ENCODE results near the gene PPM1E. TPM values are rescaled to one million over a fixed set of nuclear protein-coding genes. Genes with fewer than 3 reads are reported as not detected.
A peak's percentile ranks its signal among the peaks of the same experiment; 100 is the strongest.

Gene PPM1E
- total RNA-seq, 1 donor from 2014 or later, result 55.1 TPM

GRCh38 chr17:58997756-58998553 is 242.3 kb downstream of the PPM1E start:
- no peak for DNase-seq

- DNase-seq, result no peak
Measured at GRCh38 chr17:58998871-58999270, 243.2 kb downstream of the PPM1E start.

- DNase-seq, result no peak
Measured at GRCh38 chr17:58999500-58999899, 243.8 kb downstream of the PPM1E start.

GRCh38 chr17:59000022-59000421 is 244.4 kb downstream of the PPM1E start:
- DNase-seq, result no peak

GRCh38 chr17:59001158-59001814 is 245.6 kb downstream of the PPM1E start:
- peak; percentile 16 for DNase-seq

GRCh38 chr17:59002126-59002525 is 246.5 kb downstream of the PPM1E start:
- no peak for DNase-seq

- no peak for DNase-seq
Measured at GRCh38 chr17:59002848-59003247, 247.2 kb downstream of the PPM1E start.

- DNase-seq, result no peak
Measured at GRCh38 chr17:59003860-59004259, 248.2 kb downstream of the PPM1E start.

GRCh38 chr17:59004338-59005111 is 248.9 kb downstream of the PPM1E start:
- no peak for DNase-seq

- no peak for DNase-seq
Measured at GRCh38 chr17:59007995-59008394, 252.3 kb downstream of the PPM1E start.

- no peak for DNase-seq
Measured at GRCh38 chr17:59008737-59009136, 253.1 kb downstream of the PPM1E start.

- no peak for DNase-seq
Measured at GRCh38 chr17:59010026-59010425, 254.4 kb downstream of the PPM1E start.

GRCh38 chr17:59011975-59012374 is 256.3 kb downstream of the PPM1E start:
- no peak for DNase-seq

- DNase-seq, result no peak
Measured at GRCh38 chr17:59018019-59018418, 262.4 kb downstream of the PPM1E start.

- no peak for DNase-seq
Measured at GRCh38 chr17:59024916-59025315, 269.3 kb downstream of the PPM1E start.

- DNase-seq, result no peak
Measured at GRCh38 chr17:59026176-59026939, 270.7 kb downstream of the PPM1E start.

GRCh38 chr17:59027750-59028149 is 272.1 kb downstream of the PPM1E start:
- DNase-seq, result no peak

- no peak for DNase-seq
Measured at GRCh38 chr17:59028328-59028727, 272.7 kb downstream of the PPM1E start.

GRCh38 chr17:59030811-59031210 is 275.2 kb downstream of the PPM1E start:
- no peak for DNase-seq
